ENCODE measurements around the gene SULT1A3. TPM values are rescaled to one million over a fixed set of nuclear protein-coding genes. Genes with fewer than 3 reads are reported as not detected.
"Not testable (repeated sequence)": the region's sequence is repeated elsewhere in the genome, so short reads cannot be mapped to it uniquely, and the experiment has no call there.

Gene SULT1A3
- total RNA-seq, 1 experiment from 2014 or later, result 14.1 TPM

DNA sequence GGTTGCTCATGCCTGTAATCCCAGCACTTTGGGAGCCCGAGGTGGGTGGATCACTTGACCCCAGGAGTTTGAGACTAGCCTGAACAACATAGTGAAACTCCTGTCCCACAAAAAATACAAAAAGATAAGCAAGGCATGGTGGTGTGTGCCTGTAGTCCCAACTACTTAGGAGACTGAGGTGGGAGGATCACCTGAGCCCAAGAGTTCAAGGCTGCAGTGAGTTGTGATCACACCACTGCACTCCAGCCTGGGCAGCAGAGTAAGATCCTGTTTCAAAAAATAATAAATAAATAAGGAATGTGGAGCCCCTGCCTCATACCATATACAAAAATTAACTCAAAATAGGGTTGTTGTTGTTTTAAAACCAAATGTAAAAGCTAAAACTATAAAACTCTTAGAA, 41.8 kb upstream of the SULT1A3 start:
- intact Hi-C loops (cut with micrococcal nuclease; ENCODE audit: unreplicated experiment), result no loop called here
- POLR2A ChIA-PET (ENCODE audit: low non-redundant PET), result no interaction called here
- H3K9me3 ChIP-seq (ENCODE audit: low read depth, low read length, poor library complexity, severe bottlenecking), result peaks cover 4% of the 10 kb centered on the region
- CTCF ChIA-PET, result no interaction called here
- no peaks in the 10 kb centered on the region for H3K4me1 ChIP-seq (ENCODE audit: insufficient read depth, low read length, poor library complexity, severe bottlenecking)
- BruUV-seq (replicated peaks), result no TSS peak
- no peaks in the 10 kb centered on the region for H3K27me3 ChIP-seq (replicated peaks; ENCODE audit: insufficient read depth, low read depth, low read length, poor library complexity)
- no peaks in the 10 kb centered on the region for H3K36me3 ChIP-seq (ENCODE audit: insufficient read depth, low read length, poor library complexity, severe bottlenecking)
- no peak overlapping the region for H3K4me3 ChIP-seq (ENCODE audit: low read depth, low read length, poor library complexity, severe bottlenecking)
- TF ChIP-seq EZH2 (IDR thresholded peaks at IDR 0.05; ENCODE audit: borderline replicate concordance, low read depth, low read length, poor library complexity, severe bottlenecking), result no peak
- TF ChIP-seq, protein P1, sequence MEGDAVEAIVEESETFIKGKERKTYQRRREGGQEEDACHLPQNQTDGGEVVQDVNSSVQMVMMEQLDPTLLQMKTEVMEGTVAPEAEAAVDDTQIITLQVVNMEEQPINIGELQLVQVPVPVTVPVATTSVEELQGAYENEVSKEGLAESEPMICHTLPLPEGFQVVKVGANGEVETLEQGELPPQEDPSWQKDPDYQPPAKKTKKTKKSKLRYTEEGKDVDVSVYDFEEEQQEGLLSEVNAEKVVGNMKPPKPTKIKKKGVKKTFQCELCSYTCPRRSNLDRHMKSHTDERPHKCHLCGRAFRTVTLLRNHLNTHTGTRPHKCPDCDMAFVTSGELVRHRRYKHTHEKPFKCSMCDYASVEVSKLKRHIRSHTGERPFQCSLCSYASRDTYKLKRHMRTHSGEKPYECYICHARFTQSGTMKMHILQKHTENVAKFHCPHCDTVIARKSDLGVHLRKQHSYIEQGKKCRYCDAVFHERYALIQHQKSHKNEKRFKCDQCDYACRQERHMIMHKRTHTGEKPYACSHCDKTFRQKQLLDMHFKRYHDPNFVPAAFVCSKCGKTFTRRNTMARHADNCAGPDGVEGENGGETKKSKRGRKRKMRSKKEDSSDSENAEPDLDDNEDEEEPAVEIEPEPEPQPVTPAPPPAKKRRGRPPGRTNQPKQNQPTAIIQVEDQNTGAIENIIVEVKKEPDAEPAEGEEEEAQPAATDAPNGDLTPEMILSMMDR (conservative IDR thresholded peaks at IDR 0.05; ENCODE audit: low read depth, low read length), result no peak
- no peak for DNase-seq (ENCODE audit: low spot score)
- no peak overlapping the region for H3K27ac ChIP-seq (ENCODE audit: low read depth, low read length, poor library complexity, severe bottlenecking)

GRCh38 chr16:30163538-30163937, 35.5 kb upstream of the SULT1A3 start:
- intact Hi-C loops (cut with micrococcal nuclease; ENCODE audit: unreplicated experiment), result no loop called here
- BruUV-seq (replicated peaks), result no TSS peak
- DNase-seq (ENCODE audit: low spot score), result no peak

DNA sequence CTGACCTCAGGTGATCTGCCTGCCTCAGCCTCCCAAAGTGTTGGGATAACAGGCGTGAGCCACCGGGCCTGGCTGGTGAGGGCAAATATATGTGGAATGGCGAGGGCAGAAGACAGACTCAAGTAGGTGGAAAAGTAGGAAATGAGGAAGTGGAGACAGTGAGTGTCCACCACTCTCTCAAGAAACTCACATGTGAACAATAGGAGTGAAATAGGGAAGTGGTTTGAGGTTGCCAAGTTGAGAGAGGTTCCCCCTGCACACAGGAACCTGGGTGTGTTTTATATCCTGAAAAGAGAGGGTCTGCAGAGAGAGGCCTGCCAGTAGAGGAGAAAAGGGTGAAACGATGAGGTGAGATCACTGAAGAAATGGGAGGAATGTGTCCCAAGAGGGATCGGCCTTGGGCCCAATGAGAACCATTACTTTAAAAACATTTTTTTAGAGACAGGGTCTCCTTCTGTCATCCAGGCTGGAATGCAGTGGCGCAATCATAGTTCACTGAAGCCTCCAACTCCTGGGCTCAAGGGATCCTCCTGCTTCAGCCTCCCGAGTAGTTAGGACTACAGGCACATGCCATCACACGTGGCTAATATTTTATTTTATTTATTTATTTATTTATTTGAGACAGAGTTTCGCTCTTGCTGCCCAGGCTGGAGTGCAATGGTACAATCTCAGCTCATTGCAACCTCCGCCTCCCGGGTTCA, 32.7 kb upstream of the SULT1A3 start:
- TF ChIP-seq, protein P1 (conservative IDR thresholded peaks at IDR 0.05; ENCODE audit: low read depth, low read length), result no peak
- no peak for TF ChIP-seq EZH2 (IDR thresholded peaks at IDR 0.05; ENCODE audit: borderline replicate concordance, low read depth, low read length, poor library complexity, severe bottlenecking)
- H3K9me3 ChIP-seq (ENCODE audit: low read depth, low read length, poor library complexity, severe bottlenecking), result no peaks in the 10 kb centered on the region
- DNase-seq (ENCODE audit: low spot score), result no peak
- ChIA-PET POLR2A (ENCODE audit: low non-redundant PET) (no interaction called here), CTCF (no interaction called here)
- no peak overlapping the region for H3K4me3 ChIP-seq (ENCODE audit: low read depth, low read length, poor library complexity, severe bottlenecking)
- intact Hi-C loops (cut with micrococcal nuclease; ENCODE audit: unreplicated experiment), result no loop called here
- no TSS peak for BruUV-seq (replicated peaks)
- H3K36me3 ChIP-seq (ENCODE audit: insufficient read depth, low read length, poor library complexity, severe bottlenecking), result no peaks in the 10 kb centered on the region
- H3K27me3 ChIP-seq (replicated peaks; ENCODE audit: insufficient read depth, low read depth, low read length, poor library complexity), result no peaks in the 10 kb centered on the region
- H3K27ac ChIP-seq (ENCODE audit: low read depth, low read length, poor library complexity, severe bottlenecking), result no peak overlapping the region
- no peaks in the 10 kb centered on the region for H3K4me1 ChIP-seq (ENCODE audit: insufficient read depth, low read length, poor library complexity, severe bottlenecking)

More at GRCh38 chr16:30163538-30163937, 35.5 kb upstream of the SULT1A3 start:
- Histone ChIP-seq H3K4me1 (ENCODE audit: insufficient read depth, low read length, poor library complexity, severe bottlenecking) (no peaks in the 10 kb centered on the region), H3K36me3 (ENCODE audit: insufficient read depth, low read length, poor library complexity, severe bottlenecking) (no peaks in the 10 kb centered on the region), H3K9me3 (ENCODE audit: low read depth, low read length, poor library complexity, severe bottlenecking) (no peaks in the 10 kb centered on the region), H3K27me3 (replicated peaks; ENCODE audit: insufficient read depth, low read depth, low read length, poor library complexity) (no peaks in the 10 kb centered on the region), H3K27ac (ENCODE audit: low read depth, low read length, poor library complexity, severe bottlenecking) (no peak overlapping the region), H3K4me3 (ENCODE audit: low read depth, low read length, poor library complexity, severe bottlenecking) (no peak overlapping the region)
- POLR2A ChIA-PET (ENCODE audit: low non-redundant PET), result no interaction called here
- CTCF ChIA-PET, result no interaction called here
- TF ChIP-seq, protein P1 (conservative IDR thresholded peaks at IDR 0.05; ENCODE audit: low read depth, low read length), result no peak
- no peak for TF ChIP-seq EZH2 (IDR thresholded peaks at IDR 0.05; ENCODE audit: borderline replicate concordance, low read depth, low read length, poor library complexity, severe bottlenecking)

- DNase-seq (ENCODE audit: low spot score); H3K9me3 ChIP-seq (ENCODE audit: low read depth, low read length, poor library complexity, severe bottlenecking); H3K4me3 ChIP-seq (ENCODE audit: low read depth, low read length, poor library complexity, severe bottlenecking); H3K36me3 ChIP-seq (ENCODE audit: insufficient read depth, low read length, poor library complexity, severe bottlenecking); H3K27ac ChIP-seq (ENCODE audit: low read depth, low read length, poor library complexity, severe bottlenecking); H3K4me1 ChIP-seq (ENCODE audit: insufficient read depth, low read length, poor library complexity, severe bottlenecking); BruUV-seq (replicated peaks); intact Hi-C loops (cut with micrococcal nuclease; ENCODE audit: unreplicated experiment); POLR2A ChIA-PET (ENCODE audit: low non-redundant PET); H3K27me3 ChIP-seq (replicated peaks; ENCODE audit: insufficient read depth, low read depth, low read length, poor library complexity); CTCF ChIA-PET: not testable (repeated sequence)
Observed at GRCh38 chr16:30168746-30169145, 30.3 kb upstream of the SULT1A3 start.

- BruUV-seq (replicated peaks); H3K27ac ChIP-seq (ENCODE audit: low read depth, low read length, poor library complexity, severe bottlenecking); H3K4me1 ChIP-seq (ENCODE audit: insufficient read depth, low read length, poor library complexity, severe bottlenecking); CTCF ChIA-PET; intact Hi-C loops (cut with micrococcal nuclease; ENCODE audit: unreplicated experiment); DNase-seq (ENCODE audit: low spot score); H3K27me3 ChIP-seq (replicated peaks; ENCODE audit: insufficient read depth, low read depth, low read length, poor library complexity); POLR2A ChIA-PET (ENCODE audit: low non-redundant PET); H3K36me3 ChIP-seq (ENCODE audit: insufficient read depth, low read length, poor library complexity, severe bottlenecking); H3K4me3 ChIP-seq (ENCODE audit: low read depth, low read length, poor library complexity, severe bottlenecking); H3K9me3 ChIP-seq (ENCODE audit: low read depth, low read length, poor library complexity, severe bottlenecking): not testable (repeated sequence)
Observed at GRCh38 chr16:30169416-30169815, 29.6 kb upstream of the SULT1A3 start.
